H9 (cell line): ENCODE data around the gene CCDC158. TPM values are rescaled to one million over a fixed set of nuclear protein-coding genes. Genes with fewer than 3 reads are reported as not detected.
"Not testable (repeated sequence)": the region's sequence is repeated elsewhere in the genome, so short reads cannot be mapped to it uniquely, and the experiment has no call there.

Source experiments
- DNase-seq: peaks from one replicate; pipeline ENCODE4 v3.0.0-alpha.2; 2017
- H2AFZ ChIP-seq: one replicate; pipeline ENCODE4 v1.6.1; 2013; ENCODE audit warnings: mild to moderate bottlenecking, low read length, control low read depth, moderate library complexity
- H2AK5ac ChIP-seq: 2 replicates; pipeline ENCODE4 v1.6.1; 2013; ENCODE audit warnings: low read length, control low read depth, mixed read lengths; ENCODE audit not compliant: insufficient read length
- H2BK120ac ChIP-seq: one replicate; pipeline ENCODE4 v1.6.1; 2013; ENCODE audit warnings: low read depth, mild to moderate bottlenecking, low read length, control low read depth, inconsistent platforms; ENCODE audit not compliant: poor library complexity, severe bottlenecking
- H2BK12ac ChIP-seq: 2 replicates; pipeline ENCODE4 v1.6.1; 2013; ENCODE audit warnings: low read length, control low read depth, mixed read lengths, low read depth; ENCODE audit not compliant: insufficient read length
- H2BK15ac ChIP-seq: 2 replicates; pipeline ENCODE4 v1.6.1; 2013; ENCODE audit warnings: low read depth, low read length, control low read depth
- H2BK20ac ChIP-seq: one replicate; pipeline ENCODE4 v1.6.1; 2013; ENCODE audit warnings: low read depth, mild to moderate bottlenecking, low read length, control low read depth, inconsistent platforms; ENCODE audit not compliant: poor library complexity, severe bottlenecking
- H2BK5ac ChIP-seq: 2 replicates; pipeline ENCODE4 v1.6.1; 2013; ENCODE audit warnings: low read length, control low read depth, mixed read lengths; ENCODE audit not compliant: insufficient read length
- H3K14ac ChIP-seq: 2 replicates; pipeline ENCODE4 v1.6.1; 2013; ENCODE audit warnings: low read length, control low read depth; ENCODE audit not compliant: insufficient read depth
- H3K18ac ChIP-seq: 2 replicates; pipeline ENCODE4 v1.6.1; 2013; ENCODE audit warnings: low read depth, mild to moderate bottlenecking, mixed read lengths, low read length, control low read depth; ENCODE audit not compliant: insufficient read length
- H3K23ac ChIP-seq: 2 replicates; pipeline ENCODE4 v1.6.1; 2013; ENCODE audit warnings: low read length, control low read depth, mixed read lengths, low read depth; ENCODE audit not compliant: insufficient read length
- H3K23me2 ChIP-seq: 2 replicates; pipeline ENCODE4 v1.6.1; 2013; ENCODE audit warnings: low read depth, mild to moderate bottlenecking, mixed read lengths, low read length, control low read depth; ENCODE audit not compliant: insufficient read length, poor library complexity, severe bottlenecking
- H3K27ac ChIP-seq: 2 replicates; pipeline ENCODE4 v1.5.1; 2013; ENCODE audit warnings: low read length, control low read depth, mixed read lengths, low read depth; ENCODE audit not compliant: insufficient read length
- H3K27me3 ChIP-seq: 2 replicates; pipeline ENCODE4 v1.6.1; 2013; ENCODE audit warnings: low read length, control low read depth, inconsistent platforms; ENCODE audit not compliant: insufficient read depth
- H3K4ac ChIP-seq: 2 replicates; pipeline ENCODE4 v1.6.1; 2013; ENCODE audit warnings: low read depth, mild to moderate bottlenecking, control low read depth, inconsistent platforms, low read length, moderate library complexity
- H3K4me1 ChIP-seq: 2 replicates; pipeline ENCODE4 v1.6.1; 2013; ENCODE audit warnings: low read length, control low read depth, inconsistent platforms; ENCODE audit not compliant: insufficient read depth
- H3K4me2 ChIP-seq: 2 replicates; pipeline ENCODE4 v1.6.1; 2013; ENCODE audit warnings: low read length, control low read depth, mixed read lengths; ENCODE audit not compliant: insufficient read length, insufficient read depth
- H3K56ac ChIP-seq: 2 replicates; pipeline ENCODE4 v1.6.1; 2013; ENCODE audit warnings: low read depth, mild to moderate bottlenecking, mixed read lengths, low read length, control low read depth; ENCODE audit not compliant: insufficient read length
- H3K79me1 ChIP-seq: 2 replicates; pipeline ENCODE4 v1.6.1; 2013; ENCODE audit warnings: low read depth, mild to moderate bottlenecking, moderate library complexity, low read length, control low read depth, inconsistent platforms; ENCODE audit not compliant: insufficient read depth, poor library complexity, severe bottlenecking
- H3K79me2 ChIP-seq: 2 replicates; pipeline ENCODE4 v1.6.1; 2013; ENCODE audit warnings: low read length, control low read depth, inconsistent platforms; ENCODE audit not compliant: insufficient read depth
- H3K9ac ChIP-seq: 2 replicates; pipeline ENCODE4 v1.6.1; 2013; ENCODE audit warnings: low read length, control low read depth, mixed read lengths; ENCODE audit not compliant: insufficient read length; ENCODE audit errors: extremely low read depth
- H3K9me3 ChIP-seq: one replicate; pipeline ENCODE4 v1.6.1; 2013; ENCODE audit warnings: low read depth, low read length, inconsistent platforms; ENCODE audit not compliant: control insufficient read depth
- H3T11ph ChIP-seq: one replicate; pipeline ENCODE4 v1.6.1; 2013; ENCODE audit warnings: mild to moderate bottlenecking, low read length, control low read depth, inconsistent platforms
- H4K20me1 ChIP-seq: one replicate; pipeline ENCODE4 v1.6.1; 2013; ENCODE audit not compliant: control insufficient read depth, insufficient read length, insufficient read depth
- H4K5ac ChIP-seq: 2 replicates; pipeline ENCODE4 v1.6.1; 2013; ENCODE audit warnings: low read depth, mild to moderate bottlenecking, mixed read lengths, low read length, control low read depth; ENCODE audit not compliant: insufficient read length
- H4K8ac ChIP-seq: replicated peaks from 2 replicates; pipeline ENCODE4 v1.6.1; 2013; ENCODE audit warnings: low read length, control low read depth, mixed read lengths, low read depth; ENCODE audit not compliant: insufficient read length
- H4K91ac ChIP-seq: 2 replicates; pipeline ENCODE4 v1.6.1; 2013; ENCODE audit warnings: low read depth, mild to moderate bottlenecking, moderate library complexity, mixed read lengths, low read length, control low read depth; ENCODE audit not compliant: insufficient read length
- H3K27ac Mint-ChIP-seq, 3 experiments: 2 replicates in 2 of 3; 3 replicates in 1 of 3; pipeline ENCODE4 v1.8.0; 2020 to 2021; ENCODE audit warnings: mixed read lengths in 3 of 3, mild to moderate bottlenecking in 1 of 3, moderate library complexity in 1 of 3
- H3K27me3 Mint-ChIP-seq: 2 replicates; pipeline ENCODE4 v1.8.0; 2021; ENCODE audit warnings: low read depth, mild to moderate bottlenecking, moderate library complexity, mixed read lengths
- H3K36me3 Mint-ChIP-seq, 3 experiments: 2 replicates in 2 of 3; 3 replicates in 1 of 3; pipeline ENCODE4 v1.8.0; 2020 to 2021; ENCODE audit warnings: low read depth in 3 of 3, mixed read lengths in 3 of 3; ENCODE audit not compliant: insufficient read depth in 1 of 3
- H3K4me1 Mint-ChIP-seq, 2 experiments: 2 replicates each; pipeline ENCODE4 v1.8.0; 2020; ENCODE audit warnings: mixed read lengths in 2 of 2
- H3K4me3 Mint-ChIP-seq, 2 experiments: 2 replicates in 1 of 2; 3 replicates in 1 of 2; pipeline ENCODE4 v1.8.0; 2020 to 2021; ENCODE audit warnings: mild to moderate bottlenecking in 2 of 2, mixed read lengths in 2 of 2, moderate library complexity in 1 of 2
- H3K9me3 Mint-ChIP-seq, 2 experiments: 2 replicates in 1 of 2; 3 replicates in 1 of 2; pipeline ENCODE4 v1.8.0; 2020; ENCODE audit warnings: mild to moderate bottlenecking in 2 of 2, mixed read lengths in 2 of 2, moderate library complexity in 1 of 2
- WGBS: extraction: QIAGEN DNeasy Blood & Tissue Kit; methylation state at CpG from one replicate; pipeline ENCODE4 v1.1.7; 2013; ENCODE audit warnings: missing lambda C conversion rate, low lambda C conversion rate, mixed read lengths; ENCODE audit not compliant: insufficient read length; ENCODE audit errors: extremely low coverage; 5-methylcytosine and 5-hydroxymethylcytosine counted together
- total RNA-seq: library from RNA; stranded (reverse); gene quantifications from 2 replicates; pipeline ENCODE4 v1.2.1, GENCODE V29; 2021
- TF ChIP-seq, protein P1 (sequence below): fragments of 200-600 bp; sonication (generic); conservative IDR thresholded peaks from 3 replicates; pipeline ENCODE4 v1.8.0; 2021; ENCODE audit warnings: antibody characterized with exemption, mild to moderate bottlenecking

Gene CCDC158
- total RNA-seq, 1 experiment from 2014 or later, result not detected

DNA sequence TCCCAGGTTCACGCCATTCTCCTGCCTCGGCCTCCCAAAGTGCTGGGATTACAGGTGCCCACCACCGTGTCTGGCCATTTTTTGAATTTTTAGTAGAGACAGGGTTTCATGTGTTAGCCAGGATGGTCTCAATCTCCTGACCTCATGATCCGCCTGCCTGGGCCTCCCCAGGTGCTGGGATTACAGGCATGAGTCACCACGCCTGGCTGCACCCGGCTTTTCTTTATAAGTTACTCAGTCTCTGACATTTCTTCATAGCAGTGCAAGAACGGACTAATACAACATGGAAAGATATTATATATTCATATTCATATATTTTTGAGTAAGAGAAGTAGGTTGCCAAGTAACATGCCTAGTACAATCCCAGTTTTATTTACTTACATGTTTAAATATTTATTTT is 36.9 kb upstream of the CCDC158 start:
- H3K4ac ChIP-seq, result no peak overlapping the region
- Mint-ChIP-seq H3K27ac (peak overlapping the region in 2 of 3 experiments; percentile 74 to 91; a peak in 3 of 7 replicates), H3K36me3 (peaks cover 4 to 15% (median 14%) of the 10 kb centered on the region in 3 experiments), H3K4me3 (no peak overlapping the region), H3K4me1 (peaks cover 34 to 37% of the 10 kb centered on the region in 2 experiments), H3K9me3 (peaks cover 3 to 14% of the 10 kb centered on the region in 2 experiments), H3K27me3 (no peaks in the 10 kb centered on the region)
- TF ChIP-seq, protein P1, sequence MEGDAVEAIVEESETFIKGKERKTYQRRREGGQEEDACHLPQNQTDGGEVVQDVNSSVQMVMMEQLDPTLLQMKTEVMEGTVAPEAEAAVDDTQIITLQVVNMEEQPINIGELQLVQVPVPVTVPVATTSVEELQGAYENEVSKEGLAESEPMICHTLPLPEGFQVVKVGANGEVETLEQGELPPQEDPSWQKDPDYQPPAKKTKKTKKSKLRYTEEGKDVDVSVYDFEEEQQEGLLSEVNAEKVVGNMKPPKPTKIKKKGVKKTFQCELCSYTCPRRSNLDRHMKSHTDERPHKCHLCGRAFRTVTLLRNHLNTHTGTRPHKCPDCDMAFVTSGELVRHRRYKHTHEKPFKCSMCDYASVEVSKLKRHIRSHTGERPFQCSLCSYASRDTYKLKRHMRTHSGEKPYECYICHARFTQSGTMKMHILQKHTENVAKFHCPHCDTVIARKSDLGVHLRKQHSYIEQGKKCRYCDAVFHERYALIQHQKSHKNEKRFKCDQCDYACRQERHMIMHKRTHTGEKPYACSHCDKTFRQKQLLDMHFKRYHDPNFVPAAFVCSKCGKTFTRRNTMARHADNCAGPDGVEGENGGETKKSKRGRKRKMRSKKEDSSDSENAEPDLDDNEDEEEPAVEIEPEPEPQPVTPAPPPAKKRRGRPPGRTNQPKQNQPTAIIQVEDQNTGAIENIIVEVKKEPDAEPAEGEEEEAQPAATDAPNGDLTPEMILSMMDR, result no peak
- H3K27ac ChIP-seq, result peak overlapping the region; percentile 96
- H3T11ph ChIP-seq, result no peak overlapping the region
- H3K79me2 ChIP-seq, result no peaks in the 10 kb centered on the region
- H3K56ac ChIP-seq, result no peak overlapping the region
- no peak overlapping the region for H2BK20ac ChIP-seq
- H4K20me1 ChIP-seq, result no peaks in the 10 kb centered on the region
- H2AK5ac ChIP-seq, result no peak overlapping the region
- no peaks in the 10 kb centered on the region for H3K79me1 ChIP-seq
- H4K91ac ChIP-seq, result no peak overlapping the region
- DNase-seq, result peak; percentile 39
- no peak overlapping the region for H2AFZ ChIP-seq
- H3K9ac ChIP-seq, result no peak overlapping the region
- H4K5ac ChIP-seq, result no peak overlapping the region
- H3K23ac ChIP-seq, result no peak overlapping the region
- peaks cover 4% of the 10 kb centered on the region; the same call in 1 of the 2 replicates for H3K4me1 ChIP-seq
- H3K9me3 ChIP-seq, result peaks cover 1% of the 10 kb centered on the region
- no CpG with 5 or more reads among the region's 7 CpGs for WGBS
- H3K14ac ChIP-seq, result no peak overlapping the region
- H2BK120ac ChIP-seq, result no peak overlapping the region
- no peak overlapping the region for H2BK15ac ChIP-seq
- H3K23me2 ChIP-seq, result no peaks in the 10 kb centered on the region
- no peak overlapping the region for H3K4me2 ChIP-seq
- no peak overlapping the region for H2BK5ac ChIP-seq
- no peak overlapping the region for H4K8ac ChIP-seq
- H3K18ac ChIP-seq, result no peak overlapping the region
- no peak overlapping the region for H2BK12ac ChIP-seq
- H3K27me3 ChIP-seq, result no peaks in the 10 kb centered on the region

DNA sequence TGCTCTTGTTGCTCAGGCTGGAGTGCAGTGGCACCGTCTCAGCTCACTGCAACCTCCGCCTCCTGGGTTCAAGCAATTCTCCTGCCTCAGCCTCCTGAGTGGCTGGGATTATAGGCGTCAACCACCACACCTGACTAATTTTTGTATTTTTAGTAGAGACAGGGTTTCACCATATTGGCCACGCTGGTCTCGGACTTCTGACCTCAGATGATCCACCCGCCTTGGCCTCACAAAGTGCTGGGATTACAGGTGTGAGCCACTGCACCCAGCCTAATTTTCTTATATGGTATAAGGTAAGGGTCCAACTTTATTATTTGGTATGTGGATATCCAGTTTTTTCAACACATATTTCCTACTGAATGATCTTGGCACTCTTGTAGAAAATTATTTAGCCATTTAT is 33.1 kb upstream of the CCDC158 start:
- H2BK12ac ChIP-seq, H4K20me1 ChIP-seq, H3K56ac ChIP-seq, H2BK120ac ChIP-seq, H3K4me3 Mint-ChIP-seq, H3K9me3 Mint-ChIP-seq, H3K36me3 Mint-ChIP-seq, H3K4me1 ChIP-seq, H3T11ph ChIP-seq, H3K4me2 ChIP-seq, H3K9me3 ChIP-seq, H4K5ac ChIP-seq, H3K27me3 ChIP-seq, H3K79me2 ChIP-seq, H4K8ac ChIP-seq, H3K79me1 ChIP-seq, H2AFZ ChIP-seq, H4K91ac ChIP-seq, H3K23me2 ChIP-seq, H3K18ac ChIP-seq, H3K27me3 Mint-ChIP-seq, H2AK5ac ChIP-seq, H2BK15ac ChIP-seq, H3K14ac ChIP-seq, H2BK5ac ChIP-seq, H3K4ac ChIP-seq, DNase-seq, H3K27ac ChIP-seq, H3K23ac ChIP-seq, H2BK20ac ChIP-seq, H3K27ac Mint-ChIP-seq, H3K9ac ChIP-seq: not testable (repeated sequence)
- WGBS, result no CpG with 5 or more reads among the region's 6 CpGs
- peaks cover 25 to 29% of the 10 kb centered on the region in 2 experiments for H3K4me1 Mint-ChIP-seq
